HG03108 (cell line): ENCODE measurements around the gene SEC31A.
"Not testable (repeated sequence)": the region's sequence is repeated elsewhere in the genome, so short reads cannot be mapped to it uniquely, and the experiment has no call there.

Experiments
- ATAC-seq: cut with Tn5 transposase; IDR thresholded peaks from one replicate; pipeline ENCODE4 v1.9.1; 2021; ENCODE audit warnings: moderate library complexity; ENCODE audit not compliant: unreplicated experiment

The SEC31A gene

DNA sequence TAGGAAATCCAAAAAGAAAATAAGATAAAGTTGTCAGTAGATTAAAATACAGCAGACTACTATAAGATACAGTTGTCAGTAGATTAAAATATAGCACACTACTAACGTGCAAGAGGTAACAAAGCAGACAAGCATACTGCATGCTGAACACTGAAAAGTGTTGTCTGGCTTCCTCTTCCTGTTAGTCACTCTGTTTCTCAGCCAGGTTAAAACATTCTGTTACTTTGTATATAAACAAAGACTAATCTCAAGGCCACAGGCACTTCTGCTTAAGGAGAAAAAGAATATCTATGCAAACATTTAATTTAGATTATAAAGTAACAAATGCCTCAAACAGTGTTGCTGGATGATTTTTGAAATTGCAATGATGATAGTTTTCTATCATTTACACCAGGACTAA lies 51.3 kb downstream of the SEC31A start:
- no peak for ATAC-seq

DNA sequence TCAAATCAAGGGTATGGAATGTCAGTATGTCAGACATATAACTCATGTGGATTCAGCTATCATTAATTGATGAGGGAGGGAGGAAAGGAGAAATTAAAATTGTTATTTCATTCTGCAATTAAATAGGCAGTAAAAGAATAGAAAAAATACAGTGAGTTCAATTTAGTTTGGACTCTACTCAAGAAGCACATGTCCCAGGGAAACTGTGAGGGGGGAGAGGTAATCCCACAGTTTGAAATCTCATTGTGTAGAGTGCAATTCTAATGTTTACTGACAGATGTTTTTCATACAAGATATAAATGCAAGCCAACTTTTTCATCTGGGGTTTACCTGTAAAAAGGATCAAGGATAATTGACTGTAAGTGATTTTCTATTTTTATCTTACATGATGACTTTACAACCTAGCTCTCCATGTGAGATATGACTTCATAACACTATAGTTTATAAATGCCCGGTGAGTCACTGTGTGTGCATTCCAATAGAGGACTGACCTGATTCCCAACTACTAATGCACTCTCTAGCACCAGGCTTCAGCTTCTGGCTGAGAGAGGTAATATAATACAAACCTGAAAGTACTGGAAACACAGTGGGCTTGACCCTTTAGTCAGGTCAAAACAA lies 57.1 kb downstream of the SEC31A start:
- no peak for ATAC-seq

DNA sequence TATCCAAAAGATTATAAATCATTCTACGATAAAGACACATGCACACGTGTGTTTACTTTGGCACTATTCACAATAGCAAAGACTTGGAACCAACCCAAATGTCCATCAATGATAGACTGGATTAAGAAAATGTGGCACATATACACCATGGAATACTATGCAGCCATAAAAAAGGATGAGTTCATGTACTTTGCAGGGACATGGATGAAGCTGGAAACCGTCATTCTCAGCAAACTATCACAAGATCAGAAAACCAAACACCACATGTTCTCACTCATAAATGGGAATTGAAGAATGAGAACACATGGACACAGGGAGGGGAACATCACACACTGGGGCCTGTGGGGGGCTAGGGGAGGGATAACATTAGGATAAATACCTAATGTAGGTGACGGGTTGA lies 57.9 kb downstream of the SEC31A start:
- ATAC-seq, result not testable (repeated sequence)

DNA sequence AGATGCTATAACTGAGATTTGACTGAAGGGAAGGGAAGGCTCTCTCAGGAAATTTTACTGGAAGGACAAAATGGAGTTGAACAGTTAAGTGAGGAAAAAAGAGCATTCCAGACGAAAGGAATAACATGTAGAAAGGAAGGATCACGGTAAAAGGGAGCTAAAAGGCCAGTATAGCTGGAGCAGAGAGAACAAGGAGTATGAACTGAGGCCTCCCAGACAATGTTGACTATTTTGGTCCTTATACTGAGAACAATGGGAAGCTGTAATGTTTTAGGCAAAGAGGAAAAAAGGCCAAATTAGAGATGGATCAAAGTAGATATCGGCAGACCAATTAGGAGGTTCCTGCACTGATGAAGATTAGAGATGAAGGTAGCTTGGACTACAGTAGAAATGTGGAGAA lies 65.5 kb downstream of the SEC31A start:
- ATAC-seq, result no peak

DNA sequence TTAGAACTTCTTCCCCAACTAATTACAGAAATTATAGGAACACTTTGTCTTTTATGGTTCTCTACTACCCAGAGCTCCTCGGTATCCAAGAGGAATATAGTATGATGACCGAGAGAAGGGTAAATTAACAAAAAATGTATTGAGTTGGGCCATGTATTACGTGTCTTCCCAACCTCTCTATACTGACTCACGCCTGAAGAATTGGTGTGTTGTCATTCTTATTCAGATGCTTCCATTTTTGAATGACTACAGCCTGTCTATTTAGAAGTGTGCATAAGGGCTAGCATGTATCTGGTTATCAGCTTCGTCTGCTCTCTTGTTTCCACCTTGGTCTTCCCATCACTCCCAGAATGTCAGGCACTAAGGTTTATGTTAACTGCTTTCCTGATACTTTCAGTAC lies 67.9 kb downstream of the SEC31A start:
- no peak for ATAC-seq

DNA sequence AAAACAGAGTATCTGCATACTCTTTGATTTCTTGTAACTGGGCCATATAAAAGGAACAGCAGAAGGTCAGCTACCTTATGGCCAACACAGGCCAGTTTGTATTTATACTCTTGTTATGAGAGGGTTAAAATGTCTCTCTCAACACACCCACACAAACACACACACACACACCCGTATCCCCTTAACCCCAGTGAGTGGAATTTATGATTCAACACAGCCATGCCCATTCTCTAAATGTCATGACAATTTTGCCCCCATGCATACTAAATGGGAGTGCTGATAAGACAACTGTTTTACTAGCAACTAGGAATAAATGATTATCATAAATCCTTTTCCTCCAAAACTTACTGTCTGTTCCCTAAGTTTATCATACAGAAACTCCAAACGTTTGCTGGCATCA lies 70.3 kb downstream of the SEC31A start:
- no peak for ATAC-seq

DNA sequence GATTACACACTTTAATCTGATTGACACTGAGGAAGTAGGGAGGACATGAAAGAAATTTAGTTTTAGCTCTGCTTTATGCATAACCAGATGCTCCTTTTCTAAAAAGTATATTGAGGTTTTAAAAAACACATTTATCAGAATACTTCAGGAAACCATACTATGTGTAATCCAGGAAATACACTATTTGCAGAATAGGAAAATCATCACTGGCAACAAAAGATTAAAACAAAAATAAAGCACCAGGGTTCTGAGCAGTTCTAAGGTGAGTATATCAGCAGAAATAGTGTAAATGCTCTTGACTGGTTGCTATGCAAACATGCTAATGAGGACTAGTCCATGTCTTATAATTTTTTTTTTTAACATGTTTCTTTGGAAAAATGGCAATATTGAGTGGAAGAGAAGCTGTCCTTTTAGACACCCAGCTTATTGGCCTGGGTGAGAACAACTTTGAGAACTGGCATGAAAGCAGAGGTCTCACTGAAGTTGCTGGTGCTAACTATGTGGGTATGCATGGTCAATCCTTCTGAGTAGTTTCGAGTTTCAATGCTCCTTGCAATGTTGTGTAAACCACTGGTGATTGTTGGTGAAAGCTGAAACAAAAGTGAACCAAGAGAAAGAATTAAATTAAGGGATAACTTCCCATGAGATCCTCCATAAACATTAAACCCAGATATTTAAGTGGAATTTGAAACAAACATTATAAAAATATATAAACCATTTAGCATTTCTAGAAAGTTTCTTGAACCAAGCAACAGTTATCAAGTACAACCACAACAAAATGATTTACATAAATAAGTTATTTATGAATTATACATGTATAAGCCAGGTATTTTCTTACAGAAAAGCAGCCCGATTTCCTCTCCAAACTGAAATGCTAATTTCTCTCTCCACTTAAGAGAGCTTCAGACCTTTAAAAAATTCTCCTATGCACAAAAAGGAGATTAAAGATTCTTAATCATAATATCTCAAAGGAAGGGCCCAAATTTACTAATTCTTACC lies 72.0 kb downstream of the SEC31A start:
- ATAC-seq, result peak; percentile 50

DNA sequence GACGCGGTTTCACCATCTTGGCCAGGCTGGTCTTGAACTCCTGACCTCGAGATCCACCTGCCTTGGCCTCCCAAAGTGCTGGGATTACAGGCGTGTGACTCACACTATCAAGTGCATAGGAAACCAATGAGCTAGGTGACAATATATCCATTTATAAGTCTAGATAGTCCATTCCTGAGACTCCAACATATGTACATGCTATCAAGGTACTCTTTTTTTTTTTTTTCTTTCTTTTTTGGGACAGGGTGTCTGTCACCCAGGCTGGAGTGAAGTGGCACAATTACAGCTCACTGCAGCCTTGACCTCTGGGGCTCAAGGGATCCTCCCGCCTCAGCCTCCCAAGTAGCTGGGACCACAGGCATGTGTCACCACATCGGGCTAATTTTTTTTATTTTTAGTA lies 74.1 kb downstream of the SEC31A start:
- ATAC-seq, result not testable (repeated sequence)

DNA sequence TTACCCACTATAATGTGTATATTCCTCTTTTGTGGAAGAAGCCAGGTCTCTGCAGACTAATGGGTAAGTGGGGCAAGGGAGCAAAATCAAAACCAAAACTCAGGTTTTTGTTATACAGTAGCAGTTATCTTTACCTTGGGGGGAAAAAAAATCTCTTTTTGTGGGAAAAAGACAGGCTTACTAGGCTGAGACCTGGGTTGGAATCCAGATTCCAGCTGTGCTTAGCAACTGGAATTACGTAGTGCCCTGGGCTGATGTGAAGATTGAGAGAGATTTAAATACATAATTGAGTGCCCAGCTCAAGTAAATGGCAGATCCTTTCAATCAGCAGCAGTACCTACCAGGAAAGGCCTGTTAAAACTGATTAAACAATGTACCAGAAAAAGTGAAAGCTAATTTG lies 76.9 kb downstream of the SEC31A start:
- no peak for ATAC-seq

DNA sequence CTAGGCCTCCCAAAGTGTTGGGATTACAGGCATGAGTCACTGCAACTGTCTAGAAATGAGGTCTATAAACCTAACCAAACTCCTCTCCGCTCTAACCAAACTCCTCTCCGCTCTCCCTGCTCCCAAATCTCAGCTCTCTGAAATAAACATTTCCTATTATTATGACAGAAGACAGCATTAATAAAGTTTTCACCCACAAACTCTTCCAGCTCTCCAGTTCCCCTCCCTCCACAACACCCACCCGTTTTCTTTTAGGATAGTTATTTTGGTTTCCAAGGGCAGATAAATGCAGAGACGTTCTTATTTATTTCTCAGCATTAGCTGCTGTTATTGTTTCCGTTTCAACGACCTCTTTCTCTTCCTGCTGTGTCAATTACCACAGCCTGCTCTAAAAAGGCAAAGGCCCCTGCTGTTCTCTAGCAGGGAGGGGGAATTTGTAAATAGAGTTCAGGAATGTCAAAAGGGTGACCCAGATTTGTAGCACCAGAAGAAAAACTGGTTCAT lies 79.1 kb downstream of the SEC31A start:
- no peak for ATAC-seq

DNA sequence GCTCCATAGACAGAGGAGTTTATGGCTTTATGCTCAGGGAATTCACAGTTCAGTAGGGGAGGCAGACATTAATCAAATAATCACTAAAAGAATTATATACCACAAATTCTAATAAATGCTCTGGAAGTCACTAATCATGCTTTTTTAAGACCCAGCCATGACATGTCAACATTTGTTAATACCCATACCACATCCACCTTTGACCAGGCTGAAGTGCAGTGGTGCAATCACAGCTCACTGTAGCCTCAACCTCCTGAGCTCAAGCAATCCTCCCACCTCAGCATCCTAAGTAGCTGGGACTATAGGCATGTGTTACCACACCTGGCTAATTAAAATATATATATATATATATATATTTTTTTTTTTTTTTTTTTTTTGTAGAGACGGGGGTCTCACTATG lies 79.6 kb downstream of the SEC31A start:
- ATAC-seq, result no peak

DNA sequence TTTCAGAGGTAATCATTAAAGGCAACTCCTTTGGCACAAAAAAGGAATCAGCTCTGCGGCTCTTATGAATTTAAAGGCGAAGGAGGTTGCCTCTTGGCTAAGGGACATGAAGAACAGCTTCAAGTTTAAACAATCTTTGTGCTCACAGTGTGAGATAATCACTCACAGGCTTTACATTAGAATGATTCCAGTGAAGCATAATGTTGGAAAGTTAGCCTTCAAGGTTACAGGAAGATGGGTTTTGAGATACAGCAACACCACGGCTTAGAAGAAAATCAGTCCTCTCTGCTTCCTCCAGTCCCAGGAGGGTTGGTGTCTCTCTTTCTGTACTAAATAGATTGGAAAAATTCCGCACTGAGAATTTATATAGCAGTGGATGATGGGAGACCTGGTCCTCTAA lies 80.8 kb downstream of the SEC31A start:
- no peak for ATAC-seq

DNA sequence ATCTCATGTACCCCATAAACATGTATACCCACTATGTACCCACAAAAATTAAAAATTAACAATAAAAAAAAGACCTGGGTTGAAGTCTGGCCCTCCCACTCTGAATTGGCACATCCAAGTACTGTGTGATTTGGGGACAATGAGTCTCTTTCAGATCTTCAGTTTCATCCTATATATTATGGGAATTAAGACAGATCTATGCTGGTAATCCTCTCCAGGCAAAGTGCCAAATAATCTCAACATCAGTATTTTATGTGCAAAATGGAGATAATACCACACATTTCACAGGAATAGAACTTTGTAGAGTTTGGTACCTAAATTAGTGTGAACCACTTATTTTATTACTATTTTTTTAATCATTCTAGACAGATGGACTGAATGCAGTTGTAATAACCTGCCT lies 81.3 kb downstream of the SEC31A start:
- ATAC-seq, result no peak

DNA sequence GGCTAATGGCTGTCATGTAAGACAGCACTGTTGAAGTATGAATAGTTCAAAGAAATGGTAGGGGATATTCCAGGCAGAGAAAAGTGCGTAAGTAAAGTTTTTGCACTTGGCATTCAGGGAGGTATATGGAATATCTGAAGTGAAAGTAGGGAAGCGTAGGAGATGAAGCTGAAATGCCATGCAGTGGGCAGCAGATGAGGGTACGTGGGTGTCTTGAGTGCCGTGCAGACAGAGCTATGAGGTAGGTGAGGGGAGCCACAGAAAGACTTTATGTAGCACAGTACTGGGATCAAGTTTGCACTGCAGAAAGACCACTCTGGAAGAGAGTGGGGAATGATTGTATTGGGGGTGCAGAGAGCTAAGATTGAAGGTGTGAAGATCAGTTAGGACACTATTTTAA lies 87.2 kb downstream of the SEC31A start:
- no peak for ATAC-seq

DNA sequence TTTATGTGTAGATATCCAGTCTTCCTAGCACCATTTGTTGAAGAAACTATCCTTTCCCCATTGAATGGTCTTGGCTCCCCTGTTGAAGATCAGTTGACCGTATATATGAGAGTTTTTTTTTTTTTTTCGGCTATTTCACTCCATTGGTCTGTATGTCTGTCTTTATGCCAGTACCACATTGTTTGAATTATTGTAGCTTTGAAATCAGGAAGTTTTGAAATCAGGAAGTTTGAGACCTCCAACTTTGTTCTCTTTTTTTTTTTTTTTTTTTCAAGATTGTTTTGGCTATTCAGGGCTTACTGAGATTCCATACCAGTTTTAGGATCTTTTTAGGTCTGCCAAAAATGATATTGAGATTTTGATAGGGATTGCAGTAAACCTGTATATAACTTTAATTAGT lies 88.0 kb downstream of the SEC31A start:
- no peak for ATAC-seq

DNA sequence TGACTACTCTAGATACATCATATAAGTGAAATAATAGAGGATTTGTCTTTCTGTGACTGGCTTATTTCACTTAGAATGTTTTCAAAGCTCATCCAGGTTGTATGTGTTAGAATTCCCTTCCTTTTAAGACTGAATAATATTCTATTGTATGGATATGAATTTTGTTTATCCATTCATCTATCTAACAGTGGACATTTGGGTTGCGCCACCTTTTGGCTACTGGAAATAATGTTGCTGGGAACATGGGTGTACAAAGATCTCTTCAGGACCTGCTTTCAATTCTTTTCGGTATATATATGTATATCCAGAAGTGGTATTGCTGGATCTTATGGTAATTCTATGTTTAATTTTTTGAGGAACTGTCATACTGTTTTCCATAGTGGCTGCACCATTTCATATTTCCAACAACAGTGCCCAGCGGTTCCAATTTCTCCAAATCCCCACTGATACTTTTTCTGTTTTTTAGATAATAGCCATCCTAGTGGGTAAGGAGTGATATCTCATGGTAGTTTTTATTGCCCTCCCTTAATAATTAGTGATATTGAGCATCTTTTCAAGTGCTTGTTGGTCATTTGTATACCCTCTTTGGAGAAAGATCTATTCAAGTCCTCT lies 88.9 kb downstream of the SEC31A start:
- ATAC-seq, result no peak

DNA sequence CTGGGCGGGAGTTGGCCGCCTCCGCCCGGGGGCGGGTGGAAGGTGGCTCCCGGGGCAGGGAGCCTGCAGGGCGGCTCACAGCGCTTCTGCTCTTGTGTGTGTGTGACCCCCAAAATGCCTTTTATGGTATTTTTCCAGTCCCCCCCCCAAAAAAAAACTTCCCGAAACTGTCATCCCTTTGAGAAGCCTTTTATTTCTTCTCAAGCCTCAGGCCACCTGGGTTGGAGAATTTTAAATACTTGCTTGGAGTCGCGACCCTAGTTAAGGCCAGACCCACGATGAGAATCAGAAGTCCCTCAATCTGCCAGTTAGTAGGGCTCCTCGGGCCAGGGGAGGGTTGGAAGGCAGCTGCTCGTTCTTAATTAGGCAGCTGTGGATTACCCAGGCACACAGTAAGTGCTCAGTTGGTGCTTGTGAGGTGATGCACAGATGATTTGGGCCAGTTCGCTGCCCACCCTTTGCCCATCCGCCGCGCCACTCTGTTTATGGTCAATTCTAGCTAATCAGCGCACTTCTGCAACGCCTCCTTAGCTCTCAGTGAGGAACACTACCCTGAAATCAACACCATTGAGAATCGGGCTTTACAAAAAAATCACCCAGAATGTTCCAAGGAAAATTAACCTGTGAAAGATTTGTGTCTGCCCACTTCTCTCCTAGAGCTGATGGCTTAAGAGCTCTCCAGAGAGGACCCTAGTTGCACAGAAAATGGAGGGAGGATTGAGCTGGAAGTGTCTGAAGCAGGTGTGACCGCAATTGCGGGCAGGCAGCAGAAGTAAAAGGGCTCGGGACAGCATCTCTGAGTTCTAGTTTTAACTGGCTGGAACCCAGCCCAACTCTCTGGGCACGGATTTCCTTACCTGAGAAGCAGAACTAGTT lies 91.7 kb downstream of the SEC31A start:
- ATAC-seq, result no peak

DNA sequence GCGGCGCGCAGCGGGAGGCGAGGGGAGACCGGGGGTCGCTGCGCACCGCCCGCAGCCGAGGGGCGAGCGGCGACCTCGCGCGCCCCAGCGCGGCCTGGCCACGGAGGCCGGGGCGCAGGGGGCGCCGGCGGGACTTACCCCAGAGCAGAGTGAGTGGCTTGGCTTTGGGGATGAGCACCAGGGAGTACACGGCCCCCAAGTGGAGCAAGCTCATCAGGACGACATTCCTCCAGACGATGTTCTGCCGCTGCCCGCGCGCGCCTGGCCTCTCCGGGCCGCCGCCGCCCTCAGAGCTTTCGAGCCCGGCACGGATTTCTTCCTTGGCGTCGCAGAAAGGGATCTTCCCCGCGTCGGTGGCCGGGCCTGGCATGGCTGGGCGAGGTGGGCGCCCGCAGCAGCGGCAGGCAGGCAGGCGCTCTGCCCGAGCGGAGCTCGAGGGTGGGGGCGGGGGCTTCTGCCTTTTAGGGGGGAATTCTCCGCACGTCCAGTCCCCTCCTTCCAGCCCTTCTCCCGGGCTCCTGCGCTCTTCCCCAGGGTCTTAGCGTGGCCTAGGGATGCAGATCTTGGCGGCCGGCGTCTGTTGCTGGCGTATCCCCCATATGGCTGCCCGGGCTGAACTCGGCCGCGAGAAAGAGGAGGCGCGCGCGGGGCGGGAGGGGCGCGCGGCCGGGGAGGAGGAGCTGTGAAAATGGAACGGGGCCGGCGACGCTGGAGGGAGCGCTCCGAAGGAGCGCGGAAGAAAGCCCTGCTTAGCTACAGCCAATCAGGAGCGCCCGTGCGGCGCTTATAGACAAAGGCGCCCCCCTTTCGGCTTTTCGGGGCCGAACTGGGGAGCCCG lies 92.6 kb downstream of the SEC31A start, which contains the start of gene SCD5:
Gene SCD5 (minus strand): TSS at position 629 of the 838 bp plus-strand sequence. CDS start 259 bp downstream, at position 370.
- peak; percentile 81 for ATAC-seq

DNA sequence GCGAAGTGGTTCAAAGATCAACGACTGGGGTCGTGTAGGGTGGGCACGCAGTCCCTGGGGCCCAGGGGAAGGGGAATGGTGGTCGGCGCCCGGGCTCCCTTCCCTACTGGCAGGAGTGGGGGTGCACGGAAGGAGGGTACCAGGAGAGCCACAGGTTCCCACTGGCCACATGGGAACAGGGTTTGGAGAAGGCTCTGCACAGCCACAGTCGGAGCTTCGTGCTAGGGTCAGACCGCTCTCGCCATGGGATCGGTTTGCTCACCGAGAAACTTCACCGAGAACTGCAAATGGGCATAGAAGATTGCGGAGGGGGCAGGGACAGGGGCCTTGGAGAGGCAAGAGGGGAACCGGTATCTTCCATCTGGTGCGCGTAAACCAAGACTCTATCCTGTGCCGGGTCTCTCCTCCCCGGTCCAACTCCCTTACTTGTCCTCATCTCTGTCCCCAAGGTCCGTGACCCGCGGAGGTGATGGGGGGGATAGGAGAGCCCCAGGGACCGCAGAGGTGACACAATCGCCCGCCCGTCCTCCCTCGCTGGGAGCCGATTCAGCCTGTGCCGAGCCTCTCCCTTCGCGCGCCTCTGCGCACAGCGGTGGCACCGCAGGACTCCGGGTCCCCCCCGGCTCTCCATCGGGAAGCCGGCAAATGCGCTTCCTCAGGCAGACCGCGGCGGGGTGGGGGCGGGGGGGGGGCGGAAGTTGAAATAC lies 93.4 kb downstream of the SEC31A start:
- ATAC-seq, result no peak
